HepG2 (cell line): ENCODE results near the gene ZNF79. TPM values are rescaled to one million over a fixed set of nuclear protein-coding genes. Genes with fewer than 3 reads are reported as not detected.

ENCODE experiments used
- AHR ChIP-seq: IDR thresholded peaks from 2 replicates; pipeline ENCODE4 v1.6.1; 2018; ENCODE audit warnings: missing genetic modification reagents, missing compliant biosample characterization
- ARID2 ChIP-seq: sonication (generic); formaldehyde crosslinking; IDR thresholded peaks from 2 replicates; pipeline ENCODE4 v1.8.1; 2022; ENCODE audit warnings: mild to moderate bottlenecking, missing genetic modification reagents, borderline replicate concordance
- BCLAF1 ChIP-seq: fragments of 450-650 bp; IDR thresholded peaks from 2 replicates; pipeline ENCODE4 v1.6.1; 2017; ENCODE audit warnings: mild to moderate bottlenecking
- BRCA1 ChIP-seq: sonication (generic); formaldehyde crosslinking; IDR thresholded peaks from 2 replicates; pipeline ENCODE4 v1.4.0; 2020; ENCODE audit warnings: missing genetic modification reagents
- DNMT1 ChIP-seq: sonication (generic); formaldehyde crosslinking; IDR thresholded peaks from 2 replicates; pipeline ENCODE4 v1.5.1; 2020; ENCODE audit warnings: mild to moderate bottlenecking, missing genetic modification reagents
- ETS1 ChIP-seq: sonication (generic); formaldehyde crosslinking; IDR thresholded peaks from 2 replicates; pipeline ENCODE4 v1.4.0; 2020; ENCODE audit warnings: missing genetic modification reagents
- FLYWCH1 ChIP-seq: sonication (generic); formaldehyde crosslinking; IDR thresholded peaks from 2 replicates; pipeline ENCODE4 v1.8.1; 2023; ENCODE audit warnings: mild to moderate bottlenecking, missing genetic modification reagents
- KLF13 ChIP-seq: sonication (generic); formaldehyde crosslinking; IDR thresholded peaks from 2 replicates; pipeline ENCODE4 v1.4.0; 2020; ENCODE audit warnings: mild to moderate bottlenecking, missing genetic modification reagents
- MTA1 ChIP-seq: sonication (generic); formaldehyde crosslinking; IDR thresholded peaks from 2 replicates; pipeline ENCODE4 v1.4.0; 2020; ENCODE audit warnings: missing genetic modification reagents, mild to moderate bottlenecking, borderline replicate concordance
- NFRKB ChIP-seq: fragments of 450-650 bp; IDR thresholded peaks from 2 replicates; pipeline ENCODE4 v1.6.1; 2017
- PATZ1 ChIP-seq: sonication (generic); formaldehyde crosslinking; IDR thresholded peaks from 2 replicates; pipeline ENCODE4 v1.4.0; 2020; ENCODE audit warnings: missing genetic modification reagents
- PBX3 ChIP-seq: sonication (generic); formaldehyde crosslinking; IDR thresholded peaks from 2 replicates; pipeline ENCODE4 v1.8.1; 2023; ENCODE audit warnings: missing genetic modification reagents, inconsistent platforms, borderline replicate concordance
- RBM22 ChIP-seq: fragments of 200-400 bp; formaldehyde crosslinking; optimal IDR thresholded peaks from 2 replicates; pipeline ENCODE3; 2017; ENCODE audit warnings: mild to moderate bottlenecking, low read length, moderate library complexity
- ZBTB7B ChIP-seq: sonication (generic); formaldehyde crosslinking; IDR thresholded peaks from 2 replicates; pipeline ENCODE4 v1.4.0; 2020; ENCODE audit warnings: missing genetic modification reagents
- ZFP82 ChIP-seq: sonication (generic); formaldehyde crosslinking; IDR thresholded peaks from 2 replicates; pipeline ENCODE4 v1.5.1; 2020; ENCODE audit warnings: mild to moderate bottlenecking, missing genetic modification reagents, borderline replicate concordance
- ZMYM2 ChIP-seq: sonication (generic); formaldehyde crosslinking; IDR thresholded peaks from 2 replicates; pipeline ENCODE4 v1.8.0; 2022; ENCODE audit warnings: mild to moderate bottlenecking, missing genetic modification reagents
- ZNF10 ChIP-seq: sonication (generic); formaldehyde crosslinking; IDR thresholded peaks from 2 replicates; pipeline ENCODE4 v1.4.0; 2020; ENCODE audit warnings: mild to moderate bottlenecking, low read depth, missing genetic modification reagents, borderline replicate concordance
- ZNF121 ChIP-seq: sonication (generic); formaldehyde crosslinking; IDR thresholded peaks from 2 replicates; pipeline ENCODE4 v1.5.0; 2020; ENCODE audit warnings: mild to moderate bottlenecking, missing genetic modification reagents
- ZNF260 ChIP-seq: sonication (generic); formaldehyde crosslinking; IDR thresholded peaks from 2 replicates; pipeline ENCODE4 v1.4.0; 2020; ENCODE audit warnings: missing genetic modification reagents, low read depth, mild to moderate bottlenecking, borderline replicate concordance
- ZNF451 ChIP-seq: sonication (generic); formaldehyde crosslinking; IDR thresholded peaks from 2 replicates; pipeline ENCODE4 v1.5.0; 2020; ENCODE audit warnings: mild to moderate bottlenecking, missing genetic modification reagents
- ZNF629 ChIP-seq: sonication (generic); formaldehyde crosslinking; conservative IDR thresholded peaks from 2 replicates; pipeline ENCODE4 v1.5.0; 2020; ENCODE audit warnings: missing genetic modification reagents
- ZNF775 ChIP-seq: sonication (generic); formaldehyde crosslinking; IDR thresholded peaks from 2 replicates; pipeline ENCODE4 v1.4.0; 2020; ENCODE audit warnings: missing genetic modification reagents, mild to moderate bottlenecking, moderate library complexity, borderline replicate concordance
- ZSCAN29 ChIP-seq: sonication (generic); formaldehyde crosslinking; conservative IDR thresholded peaks from 2 replicates; pipeline ENCODE4 v1.4.0; 2020; ENCODE audit warnings: mild to moderate bottlenecking, missing genetic modification reagents
- polyA plus RNA-seq, 8 experiments: library from polyadenylated mRNA; depleted of rRNA in 3 of 8; stranded (reverse) in 7 of 8; unstranded in 1 of 8; fragments of >200 nt; fragmentation: Illumina TruSeq in 4 of 8; extraction: Trizol in 4 of 8; gene quantifications; 2 replicates each; pipeline versions ENCODE4 v1.2.1 to v1.2.3, GENCODE V29; 2011 to 2016; ENCODE audit warnings: low read depth in 4 of 8, missing spikeins in 1 of 8, mixed read lengths in 1 of 8; ENCODE audit not compliant: insufficient read depth in 1 of 8
- total RNA-seq, 5 experiments: library from RNA; depleted of rRNA; stranded (reverse); fragments of >200 nt; fragmentation: Illumina TruSeq; extraction: Trizol; gene quantifications; 2 replicates each; pipeline ENCODE4 v1.2.3, GENCODE V29; 2016; ENCODE audit warnings: low read depth in 1 of 5
- TF ChIP-seq, protein P1 (sequence below): sonication (generic); formaldehyde crosslinking; IDR thresholded peaks from 2 replicates; pipeline ENCODE4 v1.8.0; 2022; ENCODE audit warnings: low read depth, missing genetic modification reagents

Gene ZNF79
- total and polyA plus RNA-seq, 2 of the 13 experiments (the other 11 are each of a cell fraction or from before 2014, with no cell fraction given) = 3.7 to 8.1 TPM

GRCh38 chr9:127390563-127390962 lies 33.6 kb upstream of the ZNF79 start (continued):
- TF ChIP-seq, protein P1, sequence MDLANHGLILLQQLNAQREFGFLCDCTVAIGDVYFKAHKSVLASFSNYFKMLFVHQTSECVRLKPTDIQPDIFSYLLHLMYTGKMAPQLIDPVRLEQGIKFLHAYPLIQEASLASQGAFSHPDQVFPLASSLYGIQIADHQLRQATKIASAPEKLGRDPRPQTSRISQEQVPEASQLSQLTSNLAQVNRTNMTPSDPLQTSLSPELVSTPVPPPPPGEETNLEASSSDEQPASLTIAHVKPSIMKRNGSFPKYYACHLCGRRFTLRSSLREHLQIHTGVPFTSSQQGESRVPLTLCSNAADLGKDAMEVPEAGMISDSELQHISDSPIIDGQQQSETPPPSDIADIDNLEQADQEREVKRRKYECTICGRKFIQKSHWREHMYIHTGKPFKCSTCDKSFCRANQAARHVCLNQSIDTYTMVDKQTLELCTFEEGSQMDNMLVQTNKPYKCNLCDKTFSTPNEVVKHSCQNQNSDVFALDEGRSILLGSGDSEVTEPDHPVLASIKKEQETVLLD (CRISPR knock-in tag) = no peak
- no peak for TF ChIP-seq KLF13 (CRISPR knock-in tag)
- peak; percentile 70; the same call in 1 of the 2 replicates for TF ChIP-seq AHR (CRISPR knock-in tag)
- TF ChIP-seq BCLAF1 = no peak
- TF ChIP-seq ZNF775 (CRISPR knock-in tag) = no peak
- no peak for TF ChIP-seq PBX3
- no peak for TF ChIP-seq ZNF629
- no peak for TF ChIP-seq BRCA1
- TF ChIP-seq ETS1 (CRISPR knock-in tag) = no peak
- no peak for TF ChIP-seq ZMYM2 (CRISPR knock-in tag)
- TF ChIP-seq NFRKB = no peak
- TF ChIP-seq FLYWCH1 (CRISPR knock-in tag) = no peak
- TF ChIP-seq ARID2 (CRISPR knock-in tag) = no peak
- no peak for TF ChIP-seq ZNF451 (CRISPR knock-in tag)
- 0 out of 2 replicates have a peak, but pooled peaks have one; percentile 52 for TF ChIP-seq MTA1 (CRISPR knock-in tag)
- TF ChIP-seq ZNF121 (CRISPR knock-in tag) = 0 out of 2 replicates have a peak, but pooled peaks have one; percentile 16
- peak; percentile 72 for TF ChIP-seq PATZ1 (CRISPR knock-in tag)
- peak; percentile 93 for TF ChIP-seq ZBTB7B (CRISPR knock-in tag)
- TF ChIP-seq RBM22 = no peak
- no peak for TF ChIP-seq ZFP82 (CRISPR knock-in tag)
- no peak for TF ChIP-seq DNMT1
- TF ChIP-seq ZNF10 (CRISPR knock-in tag) = no peak
- no peak for TF ChIP-seq ZSCAN29 (CRISPR knock-in tag)
- TF ChIP-seq ZNF260 (CRISPR knock-in tag) = no peak
